Gastroesophageal sphincter (tissue), 3 donors: Measurements from ENCODE around the gene CRELD2.

Experiments used
- EP300 ChIP-seq: sonication (generic); formaldehyde crosslinking; IDR thresholded peaks from one replicate; pipeline ENCODE4 v1.6.1; 2017; ENCODE audit warnings: antibody characterized with exemption, mild to moderate bottlenecking
- TF ChIP-seq, protein P1 (sequence below), 4 experiments: fragments of 200-600 bp in 2 of 4; fragments of 450-650 bp in 2 of 4; sonication (generic) in 1 of 4; IDR thresholded peaks; one replicate each; pipeline ENCODE4 v1.5.1; 2017 to 2019; ENCODE audit warnings: antibody characterized with exemption in 4 of 4, mild to moderate bottlenecking in 2 of 4, moderate library complexity in 2 of 4

DNA sequence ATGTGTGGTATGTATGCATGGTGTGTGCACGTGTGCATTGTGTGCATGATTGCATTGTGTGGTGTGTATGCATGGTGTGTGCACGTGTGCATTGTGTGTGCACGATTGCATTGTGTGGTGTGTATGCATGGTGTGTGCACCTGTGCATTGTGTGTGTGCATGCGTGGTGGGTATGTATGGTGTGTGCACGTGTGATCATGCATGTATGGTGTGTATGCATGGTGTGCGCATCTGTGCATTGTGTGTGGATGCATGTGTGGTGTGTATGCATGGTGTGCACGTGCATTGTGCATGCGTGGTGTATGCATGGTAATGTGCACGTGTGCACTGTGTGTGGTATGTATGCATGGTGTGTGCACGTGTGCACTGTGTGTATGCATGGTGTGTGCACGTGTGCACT lies 17.0 kb upstream of the CRELD2 start:
- TF ChIP-seq, protein P1, sequence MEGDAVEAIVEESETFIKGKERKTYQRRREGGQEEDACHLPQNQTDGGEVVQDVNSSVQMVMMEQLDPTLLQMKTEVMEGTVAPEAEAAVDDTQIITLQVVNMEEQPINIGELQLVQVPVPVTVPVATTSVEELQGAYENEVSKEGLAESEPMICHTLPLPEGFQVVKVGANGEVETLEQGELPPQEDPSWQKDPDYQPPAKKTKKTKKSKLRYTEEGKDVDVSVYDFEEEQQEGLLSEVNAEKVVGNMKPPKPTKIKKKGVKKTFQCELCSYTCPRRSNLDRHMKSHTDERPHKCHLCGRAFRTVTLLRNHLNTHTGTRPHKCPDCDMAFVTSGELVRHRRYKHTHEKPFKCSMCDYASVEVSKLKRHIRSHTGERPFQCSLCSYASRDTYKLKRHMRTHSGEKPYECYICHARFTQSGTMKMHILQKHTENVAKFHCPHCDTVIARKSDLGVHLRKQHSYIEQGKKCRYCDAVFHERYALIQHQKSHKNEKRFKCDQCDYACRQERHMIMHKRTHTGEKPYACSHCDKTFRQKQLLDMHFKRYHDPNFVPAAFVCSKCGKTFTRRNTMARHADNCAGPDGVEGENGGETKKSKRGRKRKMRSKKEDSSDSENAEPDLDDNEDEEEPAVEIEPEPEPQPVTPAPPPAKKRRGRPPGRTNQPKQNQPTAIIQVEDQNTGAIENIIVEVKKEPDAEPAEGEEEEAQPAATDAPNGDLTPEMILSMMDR (IDR thresholded peaks at IDR 0.05): no peak
- TF ChIP-seq EP300: no peak
